ENCODE measurements around the gene EFHC1.
"Not testable (repeated sequence)": the region's sequence is repeated elsewhere in the genome, so short reads cannot be mapped to it uniquely, and the experiment has no call there.

The EFHC1 gene

GRCh38 chr6:52423971-52424381 lies 3.8 kb downstream of the EFHC1 start:
- no peaks in the 10 kb centered on the region for H3K9me3 ChIP-seq (ENCODE audit: insufficient read depth, low read depth, low read length)
- H3K4me2 ChIP-seq (ENCODE audit: low read depth, low read length, poor library complexity, severe bottlenecking), result no peak overlapping the region
- H3K36me3 ChIP-seq (ENCODE audit: insufficient read depth, low read length), result no peaks in the 10 kb centered on the region
- H3K9ac ChIP-seq (ENCODE audit: low read depth, low read length, poor library complexity, severe bottlenecking), result no peak overlapping the region
- H3K4me3 ChIP-seq (ENCODE audit: low read length, poor library complexity, severe bottlenecking), result no peak overlapping the region
- peaks cover 15% of the 10 kb centered on the region for H3K4me1 ChIP-seq (ENCODE audit: insufficient read depth, low read length, poor library complexity, severe bottlenecking)
- H3K27me3 ChIP-seq (ENCODE audit: insufficient read depth, low read length, poor library complexity, severe bottlenecking), result no peaks in the 10 kb centered on the region
- TF ChIP-seq EZH2phosphoT487 (IDR thresholded peaks at IDR 0.05; ENCODE audit: borderline replicate concordance) (no peak), CTCF (conservative IDR thresholded peaks at IDR 0.05; ENCODE audit: low read length) (no peak)
- peaks cover 4% of the 10 kb centered on the region; the same call in 1 of the 2 replicates for H3F3A ChIP-seq (ENCODE audit: low read depth)
- H3K9me2 ChIP-seq (replicated peaks; ENCODE audit: low read depth, low read length), result no peaks in the 10 kb centered on the region
- no peak overlapping the region for H2AFZ ChIP-seq (ENCODE audit: low read length)
- no peaks in the 10 kb centered on the region for H3K79me2 ChIP-seq (ENCODE audit: insufficient read depth, low read length)
- H4K20me1 ChIP-seq (ENCODE audit: insufficient read depth, low read length, poor library complexity, severe bottlenecking), result no peaks in the 10 kb centered on the region

- Histone ChIP-seq H3K4me2 (ENCODE audit: low read depth, low read length, poor library complexity, severe bottlenecking) (no peak overlapping the region), H3K27me3 (ENCODE audit: insufficient read depth, low read length, poor library complexity, severe bottlenecking) (no peaks in the 10 kb centered on the region), H3K9ac (ENCODE audit: low read depth, low read length, poor library complexity, severe bottlenecking) (no peak overlapping the region), H3K79me2 (ENCODE audit: insufficient read depth, low read length) (no peaks in the 10 kb centered on the region), H3K36me3 (ENCODE audit: insufficient read depth, low read length) (no peaks in the 10 kb centered on the region), H3F3A (ENCODE audit: low read depth) (no peaks in the 10 kb centered on the region; the same call in 1 of the 2 replicates), H3K4me1 (ENCODE audit: insufficient read depth, low read length, poor library complexity, severe bottlenecking) (peaks cover 9% of the 10 kb centered on the region), H3K9me3 (ENCODE audit: insufficient read depth, low read depth, low read length) (no peaks in the 10 kb centered on the region), H2AFZ (ENCODE audit: low read length) (no peak overlapping the region), H4K20me1 (ENCODE audit: insufficient read depth, low read length, poor library complexity, severe bottlenecking) (no peaks in the 10 kb centered on the region), H3K9me2 (replicated peaks; ENCODE audit: low read depth, low read length) (no peaks in the 10 kb centered on the region), H3K4me3 (ENCODE audit: low read length, poor library complexity, severe bottlenecking) (no peak overlapping the region)
- TF ChIP-seq CTCF (conservative IDR thresholded peaks at IDR 0.05; ENCODE audit: low read length) (no peak), EZH2phosphoT487 (IDR thresholded peaks at IDR 0.05; ENCODE audit: borderline replicate concordance) (no peak)
These were observed 4.4 kb downstream of the EFHC1 start for GRCh38 chr6:52424513-52424912.

GRCh38 chr6:52426667-52427066 lies 6.5 kb downstream of the EFHC1 start:
- Histone ChIP-seq H3K36me3 (ENCODE audit: insufficient read depth, low read length) (no peaks in the 10 kb centered on the region), H2AFZ (ENCODE audit: low read length) (no peak overlapping the region), H3K4me2 (ENCODE audit: low read depth, low read length, poor library complexity, severe bottlenecking) (no peak overlapping the region), H3K4me3 (ENCODE audit: low read length, poor library complexity, severe bottlenecking) (no peak overlapping the region), H3K9me3 (ENCODE audit: insufficient read depth, low read depth, low read length) (no peaks in the 10 kb centered on the region), H3K9me2 (replicated peaks; ENCODE audit: low read depth, low read length) (no peaks in the 10 kb centered on the region), H3K4me1 (ENCODE audit: insufficient read depth, low read length, poor library complexity, severe bottlenecking) (no peaks in the 10 kb centered on the region), H3F3A (ENCODE audit: low read depth) (no peaks in the 10 kb centered on the region; the same call in 1 of the 2 replicates), H4K20me1 (ENCODE audit: insufficient read depth, low read length, poor library complexity, severe bottlenecking) (no peaks in the 10 kb centered on the region), H3K9ac (ENCODE audit: low read depth, low read length, poor library complexity, severe bottlenecking) (no peak overlapping the region), H3K79me2 (ENCODE audit: insufficient read depth, low read length) (no peaks in the 10 kb centered on the region), H3K27me3 (ENCODE audit: insufficient read depth, low read length, poor library complexity, severe bottlenecking) (no peaks in the 10 kb centered on the region)
- TF ChIP-seq EZH2phosphoT487 (IDR thresholded peaks at IDR 0.05; ENCODE audit: borderline replicate concordance), result no peak
- no peak for TF ChIP-seq CTCF (conservative IDR thresholded peaks at IDR 0.05; ENCODE audit: low read length)

- not testable (repeated sequence) for H3K4me3 ChIP-seq (ENCODE audit: low read length, poor library complexity, severe bottlenecking); H4K20me1 ChIP-seq (ENCODE audit: insufficient read depth, low read length, poor library complexity, severe bottlenecking); H3K9me3 ChIP-seq (ENCODE audit: insufficient read depth, low read depth, low read length); H3K36me3 ChIP-seq (ENCODE audit: insufficient read depth, low read length); H3K27me3 ChIP-seq (ENCODE audit: insufficient read depth, low read length, poor library complexity, severe bottlenecking); H3K4me1 ChIP-seq (ENCODE audit: insufficient read depth, low read length, poor library complexity, severe bottlenecking); H3K4me2 ChIP-seq (ENCODE audit: low read depth, low read length, poor library complexity, severe bottlenecking); H3K79me2 ChIP-seq (ENCODE audit: insufficient read depth, low read length); H3F3A ChIP-seq (ENCODE audit: low read depth); H3K9ac ChIP-seq (ENCODE audit: low read depth, low read length, poor library complexity, severe bottlenecking); H3K9me2 ChIP-seq (replicated peaks; ENCODE audit: low read depth, low read length); H2AFZ ChIP-seq (ENCODE audit: low read length)
These were observed 13.2 kb downstream of the EFHC1 start for GRCh38 chr6:52433294-52433693.

Measured in Loucy (cell line).